Erythroblast (primary cell): ENCODE results near the gene ESX1.
A peak's percentile ranks its signal among the peaks of the same experiment; 100 is the strongest.
"Not testable (repeated sequence)": the region's sequence is repeated elsewhere in the genome, so short reads cannot be mapped to it uniquely, and the experiment has no call there.

Experiments
- DNase-seq, 2 experiments: peaks; one replicate each; lab custom pipeline; 2025; lab: John Stamatoyannopoulos, UW
- GATA1 ChIP-seq: IDR thresholded peaks from 2 replicates; pipeline ENCODE4 v1.6.1; 2011; ENCODE audit warnings: low read depth, mild to moderate bottlenecking, control low read depth, low read length, moderate library complexity
- POLR2A ChIP-seq: IDR thresholded peaks from 2 replicates; pipeline ENCODE4 v1.6.1; 2011; ENCODE audit warnings: mild to moderate bottlenecking, low read length

ESX1 gene

DNA sequence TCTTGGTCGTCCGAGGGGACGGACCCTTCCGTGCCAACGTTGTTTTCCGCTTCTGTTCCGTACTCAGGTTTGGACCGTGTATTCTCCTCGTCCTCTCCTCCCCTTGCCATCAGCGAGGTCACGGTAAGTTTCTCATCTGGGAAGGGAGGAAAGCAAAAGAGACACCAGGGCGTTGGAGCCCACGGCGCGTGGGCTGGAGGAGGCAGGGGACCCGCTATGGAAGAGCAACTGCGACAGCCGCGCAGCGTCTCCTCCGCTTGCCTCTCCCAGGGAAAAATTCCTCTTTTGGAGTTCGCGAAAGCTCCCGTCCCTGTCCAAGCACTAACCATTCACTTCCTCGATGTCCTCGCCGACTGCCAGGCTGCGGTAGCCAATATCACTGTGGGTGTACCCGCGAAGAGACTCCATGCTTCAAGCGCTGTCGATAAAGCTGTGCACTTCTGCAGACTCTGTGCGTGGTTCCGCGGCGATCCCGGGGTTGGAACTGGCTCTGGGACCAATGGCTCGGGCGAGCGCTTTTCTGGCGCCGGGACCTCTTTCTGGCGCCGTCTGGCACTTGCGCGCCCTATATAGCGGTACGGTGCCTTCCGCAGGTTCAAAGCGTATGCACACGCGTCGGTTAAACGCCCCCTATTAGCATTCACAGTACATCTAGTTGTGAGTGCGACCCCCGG is at the start of gene ESX1:
TSS of gene ESX1 (minus strand) at position 492 of the 674 bp plus-strand sequence. CDS start at position 408, 84 bp downstream.
- TF ChIP-seq GATA1, result no peak
- DNase-seq, result peak in 1 of 2 experiments; percentile 2

GRCh38 chrX:104295636-104296035 is 40.9 kb upstream of the ESX1 start:
- DNase-seq, result no peak
- TF ChIP-seq POLR2A, result no peak

GRCh38 chrX:104288961-104289360 is 34.2 kb upstream of the ESX1 start:
- DNase-seq, result no peak
- no peak for TF ChIP-seq POLR2A

GRCh38 chrX:104288269-104288668 is 33.5 kb upstream of the ESX1 start:
- DNase-seq, result no peak
- no peak for TF ChIP-seq GATA1
- no peak for TF ChIP-seq POLR2A

- TF ChIP-seq POLR2A, result no peak
- no peak for TF ChIP-seq GATA1
- no peak for DNase-seq
Measured at GRCh38 chrX:104285201-104285600, 30.5 kb upstream of the ESX1 start.

DNA sequence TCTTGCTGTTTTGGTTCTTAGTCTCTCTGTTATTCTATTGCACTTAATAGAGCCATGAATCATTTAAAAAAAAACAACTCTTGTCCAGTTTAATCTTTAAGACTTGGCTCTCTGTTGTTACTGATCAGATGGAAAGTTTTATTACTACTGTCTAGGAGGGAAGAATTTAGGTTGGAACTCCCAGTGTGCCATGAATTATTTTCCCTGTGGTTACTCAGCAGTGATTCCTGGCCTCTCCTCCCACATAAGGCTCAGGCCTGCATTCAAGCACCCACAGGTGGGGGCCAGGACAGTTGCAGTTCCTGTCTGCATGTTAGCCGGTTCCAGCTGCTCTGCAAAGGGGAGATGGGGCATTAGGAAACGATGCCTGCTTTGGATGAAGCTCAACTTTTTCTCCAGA is 29.8 kb upstream of the ESX1 start:
- no peak for DNase-seq
- no peak for TF ChIP-seq POLR2A
- TF ChIP-seq GATA1, result no peak

GRCh38 chrX:104282166-104282725 is 27.5 kb upstream of the ESX1 start:
- DNase-seq, result no peak
- TF ChIP-seq GATA1, result no peak
- TF ChIP-seq POLR2A, result no peak

GRCh38 chrX:104281564-104281963 is 26.8 kb upstream of the ESX1 start:
- no peak for DNase-seq
- no peak for TF ChIP-seq GATA1
- TF ChIP-seq POLR2A, result no peak

- no peak for DNase-seq
- TF ChIP-seq POLR2A, result no peak
- TF ChIP-seq GATA1, result no peak
Measured at GRCh38 chrX:104280609-104281008, 25.9 kb upstream of the ESX1 start.

DNA sequence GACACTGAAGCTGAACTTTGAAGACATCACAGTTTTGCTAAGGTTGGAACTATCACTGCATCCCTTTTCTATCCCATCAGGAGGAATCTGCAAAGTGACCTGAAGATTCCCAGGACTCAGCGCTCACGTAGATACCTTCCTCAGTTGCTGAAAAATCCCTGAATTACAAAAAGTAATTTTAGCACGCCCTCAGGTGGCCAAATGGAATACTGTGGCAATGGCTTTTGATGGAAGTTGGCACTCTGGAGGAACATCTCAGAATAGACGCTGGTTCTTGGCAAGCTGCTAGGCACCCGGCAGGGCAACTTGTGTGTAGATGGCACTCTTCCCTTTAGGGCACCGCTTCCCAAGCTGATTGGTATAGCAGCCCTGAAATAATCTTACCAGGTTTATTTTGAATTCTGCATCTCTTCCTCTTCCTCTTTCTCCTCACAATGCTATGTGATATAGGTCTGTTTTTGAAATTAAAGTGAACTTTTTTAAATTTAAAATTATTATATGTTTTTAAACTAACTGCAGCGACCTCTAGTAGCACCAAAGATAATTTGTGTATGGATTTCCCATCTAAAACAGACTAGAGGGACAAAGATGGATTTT is 16.3 kb upstream of the ESX1 start:
- peak; percentile 19 to 43 for DNase-seq
- TF ChIP-seq GATA1, result no peak
- no peak for TF ChIP-seq POLR2A

DNA sequence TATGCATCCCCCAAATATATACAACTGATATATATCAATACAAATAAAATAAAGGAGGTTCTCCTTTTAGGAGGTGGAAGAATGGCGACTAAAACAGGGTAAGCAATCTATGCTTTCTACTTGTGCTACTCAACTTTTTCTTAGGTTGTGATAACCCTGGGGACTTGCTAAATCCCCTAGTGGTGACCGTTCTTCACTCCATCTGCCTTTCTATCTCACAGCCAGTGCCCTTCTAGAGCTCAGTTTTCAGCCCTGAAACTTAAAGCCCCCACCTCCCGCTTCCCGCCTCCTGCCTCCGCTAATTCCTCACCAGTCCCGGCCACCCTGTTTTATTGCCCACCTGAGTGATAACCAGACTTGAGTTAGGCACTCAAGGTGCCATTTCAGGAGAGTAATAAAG is 15.5 kb upstream of the ESX1 start:
- peak in 1 of 2 experiments; percentile 7 for DNase-seq

GRCh38 chrX:104255465-104255864 is 732 bp upstream of the ESX1 start:
- no peak for DNase-seq
- no peak for TF ChIP-seq GATA1
- TF ChIP-seq POLR2A, result no peak

More for the DNA sequence above, 15.5 kb upstream of the ESX1 start:
- TF ChIP-seq GATA1 (no peak), POLR2A (no peak)

DNA sequence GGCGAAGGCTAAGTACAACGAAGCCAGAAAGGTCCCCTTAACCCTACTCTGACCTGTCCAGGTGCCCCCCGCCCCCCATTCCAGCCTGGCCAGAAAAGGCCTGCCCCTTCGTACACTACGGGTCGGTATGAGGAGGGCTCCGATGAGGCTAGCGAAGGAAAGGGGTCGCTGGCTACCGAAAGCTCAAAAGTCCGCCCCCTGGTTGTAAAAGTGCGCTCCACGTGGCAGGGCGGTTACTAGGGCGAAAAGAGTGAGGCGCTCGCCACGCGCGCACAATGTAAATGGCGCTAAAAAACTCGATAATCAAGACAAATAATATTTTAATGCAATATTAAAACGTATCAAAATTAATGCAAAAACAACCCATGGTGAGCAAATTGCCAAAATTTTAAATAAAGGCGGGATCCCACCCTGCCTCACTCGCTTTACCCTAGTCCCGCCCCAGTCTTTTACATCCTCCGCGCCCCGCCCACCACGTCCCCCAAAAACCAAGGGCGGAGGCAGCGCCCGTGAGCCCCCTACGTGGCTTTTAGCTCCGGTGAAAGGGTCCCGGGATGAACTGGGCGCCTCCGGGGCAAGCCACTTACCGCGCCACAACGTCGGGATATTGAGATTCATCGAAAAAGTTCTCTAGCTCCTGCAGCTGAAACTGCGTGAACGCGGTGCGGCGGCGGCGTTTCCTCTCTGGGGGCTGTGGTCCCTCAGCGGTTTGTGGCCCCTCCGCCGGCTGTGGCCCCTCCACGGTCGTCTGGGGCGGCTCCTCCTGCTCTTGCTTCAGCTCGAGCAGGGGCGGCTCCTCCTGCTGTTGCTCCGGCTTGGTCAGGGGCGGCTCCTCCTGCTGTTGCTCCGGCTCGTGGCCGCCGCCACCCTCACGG is 929 bp downstream of the ESX1 start:
- peak; percentile 0 to 8 for DNase-seq
- TF ChIP-seq GATA1 (no peak), POLR2A (no peak)

- TF ChIP-seq GATA1, result no peak
- no peak for DNase-seq
Measured at GRCh38 chrX:104250470-104250869, 4.3 kb downstream of the ESX1 start.

DNA sequence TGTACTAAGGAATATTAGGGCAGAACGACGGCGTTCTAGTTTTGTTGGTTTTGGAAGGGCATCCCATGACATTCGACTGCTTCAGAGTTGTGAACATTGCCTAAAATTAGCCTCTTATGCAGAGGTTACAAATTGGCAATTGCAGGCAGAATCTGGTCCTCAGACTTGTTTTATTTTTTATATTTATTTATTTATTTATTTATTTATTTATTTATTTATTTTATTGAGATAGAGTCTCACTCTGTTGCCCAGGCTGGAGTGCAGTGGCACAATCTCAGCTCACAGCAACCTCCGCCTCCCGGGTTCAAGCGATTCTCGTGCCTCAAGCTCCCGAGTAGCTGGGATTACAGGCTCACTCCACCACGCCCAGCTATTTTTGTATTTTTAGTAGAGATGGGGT is 24.7 kb downstream of the ESX1 start:
- DNase-seq, result not testable (repeated sequence)
